K562 (cell line): ENCODE data around the gene ARHGEF25. TPM values are rescaled to one million over a fixed set of nuclear protein-coding genes. Genes with fewer than 3 reads are reported as not detected.
A peak's percentile ranks its signal among the peaks of the same experiment; 100 is the strongest.

Source experiments
- ATAC-seq: fragments of 200-7000 bp; cut with Tn5 transposase; 3 replicates; pipeline ENCODE4 v1.9.1; 2020; ENCODE audit warnings: moderate library complexity
- BruUV-seq: library from RNA; stranded (reverse); fragments of 400-500 nt; replicated peaks from 2 replicates; lab custom pipeline; 2021; lab: Mats Ljungman, UMichigan
- CTCF ChIA-PET: fragments of 300-600 bp; formaldehyde crosslinking; extraction: SDS; loops from one replicate; lab custom pipeline; 2021; ENCODE audit warnings: low intra/inter-chr PET ratio; lab: Yijun Ruan, JAX
- POLR2A ChIA-PET: fragments of 300-600, 350-650 bp; sonication (Branson Sonifier 250); formaldehyde crosslinking; extraction: SDS; loops from one replicate; lab custom pipeline; 2021; ENCODE audit warnings: antibody characterized with exemption, inconsistent platforms; lab: Yijun Ruan, JAX
- DNase-seq, 4 experiments: peaks; one replicate each; pipeline versions ENCODE4 v3.0.0 to v3.0.0-alpha.2; 2011 to 2018; ENCODE audit warnings: low spot score in 3 of 4, mixed read lengths in 3 of 4; ENCODE audit errors: extremely low read depth in 1 of 4
- FAIRE-seq: peaks from 2 replicates; lab custom pipeline; 2011; peaks lifted over from hg19 to GRCh38; lab: Jason Lieb, UNC
- H2AFZ ChIP-seq: 2 replicates; pipeline ENCODE4 v1.6.0; 2011; ENCODE audit warnings: low read depth, low read length, control low read depth, inconsistent platforms
- H3K27ac ChIP-seq: fragments of 200-600 bp; 3 replicates; pipeline ENCODE4 v1.8.0; 2011; ENCODE audit warnings: low read depth, mild to moderate bottlenecking, control low read depth, inconsistent platforms, low read length, moderate library complexity, mixed read lengths; ENCODE audit errors: extremely low read depth
- H3K27me3 ChIP-seq, 2 experiments: fragments of 300-600 bp in 1 of 2; 2 replicates in 1 of 2; 3 replicates in 1 of 2; pipeline versions ENCODE4 v1.6.0 to v1.8.0; 2011; ENCODE audit warnings: inconsistent platforms in 2 of 2, low read length in 2 of 2, mild to moderate bottlenecking in 1 of 2, mixed read lengths in 1 of 2, moderate library complexity in 1 of 2; ENCODE audit not compliant: control insufficient read depth in 2 of 2, insufficient read depth in 2 of 2
- H3K36me3 ChIP-seq: fragments of 300-600 bp; 3 replicates; pipeline ENCODE4 v1.8.0; 2011; ENCODE audit warnings: mild to moderate bottlenecking, low read length, inconsistent platforms; ENCODE audit not compliant: control insufficient read depth, insufficient read depth
- H3K4me1 ChIP-seq, 2 experiments: fragments of 200-600 bp in 1 of 2; replicated peaks in 1 of 2; 2 replicates in 1 of 2; 3 replicates in 1 of 2; pipeline versions ENCODE4 v1.5.1 to v1.8.0; 2011; ENCODE audit warnings: inconsistent platforms in 2 of 2, low read length in 2 of 2, mild to moderate bottlenecking in 1 of 2, mixed read lengths in 1 of 2, moderate library complexity in 1 of 2; ENCODE audit not compliant: control insufficient read depth in 2 of 2, insufficient read depth in 2 of 2
- H3K4me2 ChIP-seq: 2 replicates; pipeline ENCODE4 v1.6.1; 2011; ENCODE audit warnings: low read length, control low read depth, inconsistent platforms, mixed read lengths; ENCODE audit not compliant: insufficient read depth
- H3K4me3 ChIP-seq: fragments of 200-600 bp; sonication (generic), shearing (Covaris generic); 2 replicates; pipeline ENCODE4 v1.5.1; 2016; ENCODE audit warnings: control low read depth, inconsistent platforms
- H3K79me2 ChIP-seq: fragments of 200-600 bp; 3 replicates; pipeline ENCODE4 v1.8.0; 2011; ENCODE audit warnings: low read length, inconsistent platforms; ENCODE audit not compliant: control insufficient read depth, insufficient read depth
- H3K9ac ChIP-seq, 2 experiments: 2 replicates each; pipeline versions ENCODE4 v1.6.0 to v1.6.1; 2011; ENCODE audit warnings: low read depth in 2 of 2, low read length in 2 of 2, control low read depth in 1 of 2, inconsistent platforms in 1 of 2, mild to moderate bottlenecking in 1 of 2, mixed read lengths in 1 of 2; ENCODE audit not compliant: insufficient read depth in 1 of 2
- H3K9me1 ChIP-seq: one replicate; pipeline ENCODE4 v1.6.0; 2011; ENCODE audit warnings: inconsistent platforms, mild to moderate bottlenecking, low read length, moderate library complexity; ENCODE audit not compliant: control insufficient read depth, insufficient read depth
- H3K9me3 ChIP-seq: replicated peaks from 2 replicates; pipeline ENCODE4 v1.5.1; 2011; ENCODE audit warnings: low read depth, low read length, inconsistent platforms; ENCODE audit not compliant: control insufficient read depth, insufficient read depth
- H4K20me1 ChIP-seq: replicated peaks from 2 replicates; pipeline ENCODE4 v1.6.1; 2011; ENCODE audit warnings: low read length, inconsistent platforms, mixed read lengths; ENCODE audit not compliant: control insufficient read depth, insufficient read depth
- FIP1L1 ChIP-seq: fragments of 200-400 bp; formaldehyde crosslinking; IDR thresholded peaks from 2 replicates; pipeline ENCODE4 v1.6.1; 2018; ENCODE audit warnings: mild to moderate bottlenecking, low read depth, low read length; ENCODE audit not compliant: poor library complexity, severe bottlenecking
- FOXK1 ChIP-seq: sonication (generic); formaldehyde crosslinking; IDR thresholded peaks from 2 replicates; pipeline ENCODE4 v1.8.0; 2022; ENCODE audit warnings: missing genetic modification reagents, mild to moderate bottlenecking, borderline replicate concordance
- GATAD2B ChIP-seq: fragments of 450-650 bp; IDR thresholded peaks from 2 replicates; pipeline ENCODE4 v1.6.1; 2017; ENCODE audit warnings: mild to moderate bottlenecking, borderline replicate concordance
- KAT8 ChIP-seq: fragments of 450-650 bp; IDR thresholded peaks from 2 replicates; pipeline ENCODE4 v1.6.1; 2016; ENCODE audit warnings: low read depth, mild to moderate bottlenecking
- NFRKB ChIP-seq: fragments of 450-650 bp; IDR thresholded peaks from 2 replicates; pipeline ENCODE4 v1.6.1; 2016; ENCODE audit warnings: low read depth
- NR3C1 ChIP-seq: sonication (generic); formaldehyde crosslinking; IDR thresholded peaks from 2 replicates; pipeline ENCODE4 v1.8.1; 2022; ENCODE audit warnings: missing genetic modification reagents
- SMC3 ChIP-seq: conservative IDR thresholded peaks from 2 replicates; pipeline ENCODE4 v1.6.1; 2011; ENCODE audit warnings: low read depth, low read length, improper control_type of control experiment; ENCODE audit not compliant: insufficient read depth
- U2AF1 ChIP-seq: fragments of 200-400 bp; formaldehyde crosslinking; optimal IDR thresholded peaks from 2 replicates; pipeline ENCODE3; 2017; ENCODE audit warnings: mild to moderate bottlenecking, low read depth, low read length, moderate library complexity
- WGBS: fragments of 100-300 bp; shearing (Covaris generic); methylation state at CpG from one replicate; pipeline ENCODE4 v1.1.6; 2016; ENCODE audit warnings: low coverage, mixed read lengths; ENCODE audit not compliant: insufficient coverage; ENCODE audit errors: missing lambda C conversion rate; 5-methylcytosine and 5-hydroxymethylcytosine counted together
- in situ Hi-C: fragments of 300-500 bp; cut with MboI; formaldehyde crosslinking; loops from 4 replicates; pipeline ENCODE4 v1.15.0; 2018; ENCODE audit warnings: inconsistent platforms, mixed read lengths
- intact Hi-C: fragments of 100-400 bp; cut with micrococcal nuclease; formaldehyde crosslinking; loops from 2 replicates; pipeline ENCODE4 v1.14.2; 2022
- polyA plus RNA-seq, 8 experiments: library from polyadenylated mRNA; depleted of rRNA in 4 of 8; stranded (reverse) in 5 of 8; unstranded in 3 of 8; fragments of >200 nt; fragmentation: Nextera tagmentation in 2 of 8; fragmentation: Illumina TruSeq in 1 of 8; extraction: Ambion mirVana in 2 of 8; extraction: Trizol in 1 of 8; gene quantifications; 2 replicates each; pipeline versions ENCODE4 v1.2.1 to v1.2.3, GENCODE V29; 2011 to 2014; ENCODE audit warnings: inconsistent platforms in 1 of 8, missing spikeins in 1 of 8
- total RNA-seq, 7 experiments: library from RNA; depleted of rRNA in 6 of 7; stranded (reverse); fragments of >200 nt in 6 of 7; fragmentation: Illumina TruSeq in 2 of 7; extraction: Trizol in 2 of 7; gene quantifications; 2 replicates each; pipeline versions ENCODE4 v1.2.1 to v1.2.3, GENCODE V29; 2011 to 2021; ENCODE audit warnings: low replicate concordance in 1 of 7
- TF ChIP-seq, protein P1 (sequence below): fragments of 450-650 bp; IDR thresholded peaks from 2 replicates; pipeline ENCODE4 v1.6.1; 2016; ENCODE audit warnings: mild to moderate bottlenecking
- TF ChIP-seq, protein P2 (sequence below): fragments of 450-650 bp; formaldehyde crosslinking; IDR thresholded peaks from 2 replicates; pipeline ENCODE4 v1.4.0; 2020; ENCODE audit warnings: mild to moderate bottlenecking, mixed read lengths
- TF ChIP-seq, protein P3 (sequence below): sonication (generic); formaldehyde crosslinking; IDR thresholded peaks from 2 replicates; pipeline ENCODE4 v1.8.0; 2022; ENCODE audit warnings: mild to moderate bottlenecking, missing genetic modification reagents

ARHGEF25 gene
- total and polyA plus RNA-seq, 9 of the 15 experiments (the other 6 are each of a cell fraction or from before 2014, with no cell fraction given): 0.13 to 17.3 (median 11.6) TPM

DNA sequence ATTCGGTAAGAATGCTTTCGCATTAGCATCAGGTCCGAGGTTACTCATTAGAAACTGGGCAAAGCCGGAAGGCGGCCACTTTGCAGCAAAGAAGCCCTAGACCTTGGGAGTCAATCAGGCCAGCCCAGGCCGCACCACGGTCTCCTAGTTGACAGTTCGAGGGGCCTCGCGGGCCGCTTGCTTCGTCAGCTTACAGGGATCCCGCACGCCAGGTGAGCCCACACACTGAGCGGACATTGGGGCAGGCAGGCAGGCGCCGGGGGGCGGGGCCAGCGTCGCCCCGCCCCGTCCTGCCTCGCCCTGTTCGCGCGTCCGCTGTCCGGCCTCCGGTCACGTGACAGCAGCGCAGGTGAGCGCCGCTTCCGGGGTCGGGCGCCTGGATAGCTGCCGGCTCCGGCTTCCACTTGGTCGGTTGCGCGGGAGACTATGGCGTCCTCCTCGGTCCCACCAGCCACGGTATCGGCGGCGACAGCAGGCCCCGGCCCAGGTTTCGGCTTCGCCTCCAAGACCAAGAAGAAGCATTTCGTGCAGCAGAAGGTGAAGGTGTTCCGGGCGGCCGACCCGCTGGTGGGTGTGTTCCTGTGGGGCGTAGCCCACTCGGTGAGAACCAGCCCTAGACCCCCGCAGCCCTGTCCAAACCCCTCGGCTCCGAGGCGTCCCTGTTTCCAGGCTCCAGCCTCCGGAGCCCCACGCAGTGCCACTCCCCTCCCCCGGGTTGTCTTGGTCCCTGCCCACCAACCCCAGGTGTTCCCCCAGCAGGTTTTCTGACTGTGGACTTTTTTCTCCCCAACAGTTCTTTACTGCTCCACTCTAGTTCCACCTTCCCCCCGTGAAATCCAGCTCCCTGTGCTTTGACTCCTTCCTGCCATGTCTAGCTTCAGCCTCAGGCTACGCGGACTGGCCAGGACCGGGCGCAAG, 20.1 kb upstream of the ARHGEF25 start, which contains the start of gene PIP4K2C:
PIP4K2C (plus strand) TSS at position 329 of the 918 bp plus-strand sequence; CDS start at position 427, 98 bp downstream.
- H3K27me3 ChIP-seq: no peaks in the 10 kb centered on the region
- H3K4me2 ChIP-seq: peak within 1 kb of the TSS; percentile 77
- BruUV-seq: TSS peak; percentile 50
- H3K9ac ChIP-seq: peak within 1 kb of the TSS; percentile 81 to 98
- DNase-seq (peak; percentile 92 to 97 (median 95)), ATAC-seq (peak; percentile 96), FAIRE-seq (peak; percentile 74)
- no peaks in the 10 kb centered on the region for H3K9me1 ChIP-seq
- H3K4me1 ChIP-seq: peaks cover 22 to 23% of the 10 kb centered on the region in 2 experiments
- ChIA-PET POLR2A (interaction anchor here (0.6 to 4.2 kb wide), 16 partner anchors 8 to 154 kb away, joined by 3 to 20 read pairs (median 4); partner anchors contain the start of genes DDIT3 and TSPAN31), CTCF (interaction anchor here (1.2 kb wide), 1 partner anchor 102 kb away, joined by 3 read pairs; the partner anchor contains the start of gene OS9)
- H3K4me3 ChIP-seq: peak within 1 kb of the TSS; percentile 72
- intact Hi-C loops: no loop called here
- peak within 1 kb of the TSS; percentile 84 for H3K27ac ChIP-seq
- WGBS: under 1% methylated on average over 49 of the region's 69 CpGs
- no peaks in the 10 kb centered on the region for H4K20me1 ChIP-seq
- in situ Hi-C loops: no loop called here
- H3K79me2 ChIP-seq: peaks cover 27% of the 10 kb centered on the region
- H3K36me3 ChIP-seq: peaks cover 26% of the 10 kb centered on the region; the same call in 2 of the 3 replicates
- peak within 1 kb of the TSS; percentile 97 for H2AFZ ChIP-seq
- no peaks in the 10 kb centered on the region for H3K9me3 ChIP-seq
- no peak for TF ChIP-seq SMC3
- TF ChIP-seq FOXK1: peak; percentile 81; the same call in 1 of the 2 replicates
- 0 out of 2 replicates have a peak, but pooled peaks have one; percentile 30 for TF ChIP-seq NR3C1 (CRISPR knock-in tag)
- peak; percentile 80 for TF ChIP-seq FIP1L1
- peak; percentile 73; the same call in 1 of the 2 replicates for TF ChIP-seq GATAD2B
- TF ChIP-seq NFRKB: peak; percentile 30; the same call in 1 of the 2 replicates
- TF ChIP-seq, protein P1, sequence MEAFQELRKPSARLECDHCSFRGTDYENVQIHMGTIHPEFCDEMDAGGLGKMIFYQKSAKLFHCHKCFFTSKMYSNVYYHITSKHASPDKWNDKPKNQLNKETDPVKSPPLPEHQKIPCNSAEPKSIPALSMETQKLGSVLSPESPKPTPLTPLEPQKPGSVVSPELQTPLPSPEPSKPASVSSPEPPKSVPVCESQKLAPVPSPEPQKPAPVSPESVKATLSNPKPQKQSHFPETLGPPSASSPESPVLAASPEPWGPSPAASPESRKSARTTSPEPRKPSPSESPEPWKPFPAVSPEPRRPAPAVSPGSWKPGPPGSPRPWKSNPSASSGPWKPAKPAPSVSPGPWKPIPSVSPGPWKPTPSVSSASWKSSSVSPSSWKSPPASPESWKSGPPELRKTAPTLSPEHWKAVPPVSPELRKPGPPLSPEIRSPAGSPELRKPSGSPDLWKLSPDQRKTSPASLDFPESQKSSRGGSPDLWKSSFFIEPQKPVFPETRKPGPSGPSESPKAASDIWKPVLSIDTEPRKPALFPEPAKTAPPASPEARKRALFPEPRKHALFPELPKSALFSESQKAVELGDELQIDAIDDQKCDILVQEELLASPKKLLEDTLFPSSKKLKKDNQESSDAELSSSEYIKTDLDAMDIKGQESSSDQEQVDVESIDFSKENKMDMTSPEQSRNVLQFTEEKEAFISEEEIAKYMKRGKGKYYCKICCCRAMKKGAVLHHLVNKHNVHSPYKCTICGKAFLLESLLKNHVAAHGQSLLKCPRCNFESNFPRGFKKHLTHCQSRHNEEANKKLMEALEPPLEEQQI: no peak
- TF ChIP-seq, protein P2, sequence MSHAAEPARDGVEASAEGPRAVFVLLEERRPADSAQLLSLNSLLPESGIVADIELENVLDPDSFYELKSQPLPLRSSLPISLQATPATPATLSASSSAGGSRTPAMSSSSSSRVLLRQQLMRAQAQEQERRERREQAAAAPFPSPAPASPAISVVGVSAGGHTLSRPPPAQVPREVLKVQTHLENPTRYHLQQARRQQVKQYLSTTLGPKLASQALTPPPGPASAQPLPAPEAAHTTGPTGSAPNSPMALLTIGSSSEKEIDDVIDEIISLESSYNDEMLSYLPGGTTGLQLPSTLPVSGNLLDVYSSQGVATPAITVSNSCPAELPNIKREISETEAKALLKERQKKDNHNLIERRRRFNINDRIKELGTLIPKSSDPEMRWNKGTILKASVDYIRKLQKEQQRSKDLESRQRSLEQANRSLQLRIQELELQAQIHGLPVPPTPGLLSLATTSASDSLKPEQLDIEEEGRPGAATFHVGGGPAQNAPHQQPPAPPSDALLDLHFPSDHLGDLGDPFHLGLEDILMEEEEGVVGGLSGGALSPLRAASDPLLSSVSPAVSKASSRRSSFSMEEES (CRISPR knock-in tag): peak; percentile 100
- TF ChIP-seq KAT8: no peak
- TF ChIP-seq, protein P3, sequence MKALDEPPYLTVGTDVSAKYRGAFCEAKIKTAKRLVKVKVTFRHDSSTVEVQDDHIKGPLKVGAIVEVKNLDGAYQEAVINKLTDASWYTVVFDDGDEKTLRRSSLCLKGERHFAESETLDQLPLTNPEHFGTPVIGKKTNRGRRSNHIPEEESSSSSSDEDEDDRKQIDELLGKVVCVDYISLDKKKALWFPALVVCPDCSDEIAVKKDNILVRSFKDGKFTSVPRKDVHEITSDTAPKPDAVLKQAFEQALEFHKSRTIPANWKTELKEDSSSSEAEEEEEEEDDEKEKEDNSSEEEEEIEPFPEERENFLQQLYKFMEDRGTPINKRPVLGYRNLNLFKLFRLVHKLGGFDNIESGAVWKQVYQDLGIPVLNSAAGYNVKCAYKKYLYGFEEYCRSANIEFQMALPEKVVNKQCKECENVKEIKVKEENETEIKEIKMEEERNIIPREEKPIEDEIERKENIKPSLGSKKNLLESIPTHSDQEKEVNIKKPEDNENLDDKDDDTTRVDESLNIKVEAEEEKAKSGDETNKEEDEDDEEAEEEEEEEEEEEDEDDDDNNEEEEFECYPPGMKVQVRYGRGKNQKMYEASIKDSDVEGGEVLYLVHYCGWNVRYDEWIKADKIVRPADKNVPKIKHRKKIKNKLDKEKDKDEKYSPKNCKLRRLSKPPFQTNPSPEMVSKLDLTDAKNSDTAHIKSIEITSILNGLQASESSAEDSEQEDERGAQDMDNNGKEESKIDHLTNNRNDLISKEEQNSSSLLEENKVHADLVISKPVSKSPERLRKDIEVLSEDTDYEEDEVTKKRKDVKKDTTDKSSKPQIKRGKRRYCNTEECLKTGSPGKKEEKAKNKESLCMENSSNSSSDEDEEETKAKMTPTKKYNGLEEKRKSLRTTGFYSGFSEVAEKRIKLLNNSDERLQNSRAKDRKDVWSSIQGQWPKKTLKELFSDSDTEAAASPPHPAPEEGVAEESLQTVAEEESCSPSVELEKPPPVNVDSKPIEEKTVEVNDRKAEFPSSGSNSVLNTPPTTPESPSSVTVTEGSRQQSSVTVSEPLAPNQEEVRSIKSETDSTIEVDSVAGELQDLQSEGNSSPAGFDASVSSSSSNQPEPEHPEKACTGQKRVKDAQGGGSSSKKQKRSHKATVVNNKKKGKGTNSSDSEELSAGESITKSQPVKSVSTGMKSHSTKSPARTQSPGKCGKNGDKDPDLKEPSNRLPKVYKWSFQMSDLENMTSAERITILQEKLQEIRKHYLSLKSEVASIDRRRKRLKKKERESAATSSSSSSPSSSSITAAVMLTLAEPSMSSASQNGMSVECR (CRISPR knock-in tag): peak; percentile 83; the same call in 1 of the 2 replicates
- peak; percentile 66 for TF ChIP-seq U2AF1
